HUES6 (cell line): ENCODE measurements around the gene FFAR1.
"Not testable (repeated sequence)": the region's sequence is repeated elsewhere in the genome, so short reads cannot be mapped to it uniquely, and the experiment has no call there.

Experiments used
- H3K27ac ChIP-seq: 2 replicates; pipeline ENCODE4 v1.7.0; 2013; ENCODE audit warnings: low read depth, mild to moderate bottlenecking, low read length, inconsistent platforms
- H3K27me3 ChIP-seq: 2 replicates; pipeline ENCODE4 v1.6.1; 2013; ENCODE audit warnings: low read length; ENCODE audit not compliant: control insufficient read depth, insufficient read depth
- H3K36me3 ChIP-seq: 2 replicates; pipeline ENCODE4 v1.6.1; 2013; ENCODE audit warnings: low read length; ENCODE audit not compliant: control insufficient read depth, insufficient read depth
- H3K4me1 ChIP-seq: 2 replicates; pipeline ENCODE4 v1.6.1; 2013; ENCODE audit warnings: low read length; ENCODE audit not compliant: control insufficient read depth, insufficient read depth
- H3K4me3 ChIP-seq: 2 replicates; pipeline ENCODE4 v1.5.1; 2013; ENCODE audit warnings: low read depth, low read length
- H3K9ac ChIP-seq: one replicate; pipeline ENCODE4 v1.6.1; 2013; ENCODE audit warnings: mild to moderate bottlenecking, low read length
- H3K9me3 ChIP-seq: 2 replicates; pipeline ENCODE4 v1.6.1; 2013; ENCODE audit warnings: low read depth, low read length; ENCODE audit not compliant: control insufficient read depth, insufficient read depth

Gene FFAR1

GRCh38 chr19:35353635-35354034 is 5.9 kb downstream of the FFAR1 start:
- no peaks in the 10 kb centered on the region for H3K36me3 ChIP-seq
- no peak overlapping the region for H3K9ac ChIP-seq
- H3K4me3 ChIP-seq, result no peak overlapping the region
- H3K27me3 ChIP-seq, result no peaks in the 10 kb centered on the region
- no peaks in the 10 kb centered on the region for H3K4me1 ChIP-seq
- H3K9me3 ChIP-seq, result no peaks in the 10 kb centered on the region
- H3K27ac ChIP-seq, result no peak overlapping the region

GRCh38 chr19:35354898-35355297 is 7.2 kb downstream of the FFAR1 start:
- Histone ChIP-seq H3K27ac (no peak overlapping the region), H3K9ac (no peak overlapping the region), H3K9me3 (no peaks in the 10 kb centered on the region), H3K4me3 (no peak overlapping the region), H3K27me3 (no peaks in the 10 kb centered on the region), H3K36me3 (no peaks in the 10 kb centered on the region), H3K4me1 (no peaks in the 10 kb centered on the region)

- Histone ChIP-seq H3K4me3 (no peak overlapping the region), H3K36me3 (no peaks in the 10 kb centered on the region), H3K27me3 (no peaks in the 10 kb centered on the region), H3K4me1 (no peaks in the 10 kb centered on the region), H3K27ac (no peak overlapping the region), H3K9ac (no peak overlapping the region), H3K9me3 (no peaks in the 10 kb centered on the region)
Observed at GRCh38 chr19:35355791-35356460, 8.2 kb downstream of the FFAR1 start.

GRCh38 chr19:35357867-35358573 is 10.3 kb downstream of the FFAR1 start, which contains the start of gene FFAR3:
TSS of gene FFAR3 (plus strand) at chr19:35358460. CDS start at chr19:35358891, 431 bp downstream.
- Histone ChIP-seq H3K27me3 (peaks cover 8% of the 10 kb centered on the region; the same call in 1 of the 2 replicates), H3K9ac (no peak within 1 kb of the TSS), H3K4me3 (no peak within 1 kb of the TSS), H3K4me1 (no peaks in the 10 kb centered on the region), H3K9me3 (no peaks in the 10 kb centered on the region), H3K27ac (no peak within 1 kb of the TSS), H3K36me3 (no peaks in the 10 kb centered on the region)

GRCh38 chr19:35358834-35359233 is 11.1 kb downstream of the FFAR1 start:
- not testable (repeated sequence) for H3K9ac ChIP-seq, H3K4me3 ChIP-seq, H3K27me3 ChIP-seq, H3K27ac ChIP-seq, H3K9me3 ChIP-seq, H3K4me1 ChIP-seq, H3K36me3 ChIP-seq

- H3K4me3 ChIP-seq, H3K4me1 ChIP-seq, H3K9me3 ChIP-seq, H3K36me3 ChIP-seq, H3K9ac ChIP-seq, H3K27me3 ChIP-seq, H3K27ac ChIP-seq: not testable (repeated sequence)
Observed at GRCh38 chr19:35359395-35359794, 11.7 kb downstream of the FFAR1 start.

- not testable (repeated sequence) for H3K9ac ChIP-seq, H3K27me3 ChIP-seq, H3K4me1 ChIP-seq, H3K9me3 ChIP-seq, H3K36me3 ChIP-seq, H3K4me3 ChIP-seq, H3K27ac ChIP-seq
Observed at GRCh38 chr19:35360081-35360480, 12.4 kb downstream of the FFAR1 start.

GRCh38 chr19:35360880-35361420 is 13.2 kb downstream of the FFAR1 start:
- H3K27me3 ChIP-seq, result peaks cover 8% of the 10 kb centered on the region; the same call in 1 of the 2 replicates
- no peak overlapping the region for H3K9ac ChIP-seq
- H3K9me3 ChIP-seq, result no peaks in the 10 kb centered on the region
- no peaks in the 10 kb centered on the region for H3K4me1 ChIP-seq
- H3K27ac ChIP-seq, result no peak overlapping the region
- H3K36me3 ChIP-seq, result no peaks in the 10 kb centered on the region
- H3K4me3 ChIP-seq, result no peak overlapping the region

- H3K9ac ChIP-seq, result no peak overlapping the region
- H3K4me3 ChIP-seq, result no peak overlapping the region
- H3K4me1 ChIP-seq, result no peaks in the 10 kb centered on the region
- H3K36me3 ChIP-seq, result no peaks in the 10 kb centered on the region
- peaks cover 8% of the 10 kb centered on the region; the same call in 1 of the 2 replicates for H3K27me3 ChIP-seq
- no peak overlapping the region for H3K27ac ChIP-seq
- H3K9me3 ChIP-seq, result no peaks in the 10 kb centered on the region
Observed at GRCh38 chr19:35362261-35363000, 14.7 kb downstream of the FFAR1 start.

GRCh38 chr19:35363001-35363590 is 15.4 kb downstream of the FFAR1 start:
- Histone ChIP-seq H3K4me1 (no peaks in the 10 kb centered on the region), H3K4me3 (no peak overlapping the region), H3K9ac (no peak overlapping the region), H3K9me3 (no peaks in the 10 kb centered on the region), H3K27me3 (peaks cover 8% of the 10 kb centered on the region; the same call in 1 of the 2 replicates), H3K36me3 (no peaks in the 10 kb centered on the region), H3K27ac (no peak overlapping the region)
